Measurements from ENCODE around the gene NEGR1. TPM values are rescaled to one million over a fixed set of nuclear protein-coding genes. Genes with fewer than 3 reads are reported as not detected.

The NEGR1 gene
- total RNA-seq, 1 donor from 2014 or later = 0.58 TPM

DNA sequence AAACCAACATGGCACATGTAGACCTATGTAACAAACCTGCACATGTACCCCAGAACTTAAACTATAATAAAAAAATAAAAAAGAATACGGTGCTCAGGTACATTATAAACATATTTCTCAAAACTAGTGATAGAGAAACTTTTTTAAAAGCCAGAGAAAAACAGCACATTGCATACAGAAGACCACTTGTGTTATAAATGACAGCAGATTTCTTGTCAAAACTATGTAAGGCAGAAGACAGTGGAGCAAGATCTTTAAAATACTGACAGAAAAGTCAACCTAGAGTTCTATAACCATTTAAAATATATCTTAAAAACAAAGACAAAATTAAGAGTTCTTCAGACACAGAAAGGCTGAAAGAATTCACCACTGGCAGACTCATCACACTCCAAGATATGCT is 144.7 kb downstream of the NEGR1 start:
- no peak for DNase-seq (ENCODE audit: low read depth, low spot score)
- no peaks in the 10 kb centered on the region for H3K27me3 Mint-ChIP-seq (ENCODE audit: low read depth)
- peaks cover 3% of the 10 kb centered on the region for H3K36me3 Mint-ChIP-seq (ENCODE audit: low read depth)
- no peak overlapping the region for H3K27ac Mint-ChIP-seq (ENCODE audit: unreplicated experiment)
- peaks cover 8% of the 10 kb centered on the region for H3K9me3 Mint-ChIP-seq
- H3K4me1 Mint-ChIP-seq = peaks cover 8% of the 10 kb centered on the region
- TF ChIP-seq CTCF (conservative IDR thresholded peaks at IDR 0.05) = no peak
- H3K4me3 Mint-ChIP-seq = no peak overlapping the region

- DNase-seq (ENCODE audit: low read depth, low spot score) = no peak
- Mint-ChIP-seq H3K9me3 (no peaks in the 10 kb centered on the region), H3K4me1 (no peaks in the 10 kb centered on the region), H3K27ac (ENCODE audit: unreplicated experiment) (no peak overlapping the region), H3K27me3 (ENCODE audit: low read depth) (no peaks in the 10 kb centered on the region), H3K36me3 (ENCODE audit: low read depth) (no peaks in the 10 kb centered on the region), H3K4me3 (no peak overlapping the region)
- TF ChIP-seq CTCF (conservative IDR thresholded peaks at IDR 0.05) = no peak
These were observed 152.5 kb downstream of the NEGR1 start for GRCh38 chr1:72129869-72130268.

DNA sequence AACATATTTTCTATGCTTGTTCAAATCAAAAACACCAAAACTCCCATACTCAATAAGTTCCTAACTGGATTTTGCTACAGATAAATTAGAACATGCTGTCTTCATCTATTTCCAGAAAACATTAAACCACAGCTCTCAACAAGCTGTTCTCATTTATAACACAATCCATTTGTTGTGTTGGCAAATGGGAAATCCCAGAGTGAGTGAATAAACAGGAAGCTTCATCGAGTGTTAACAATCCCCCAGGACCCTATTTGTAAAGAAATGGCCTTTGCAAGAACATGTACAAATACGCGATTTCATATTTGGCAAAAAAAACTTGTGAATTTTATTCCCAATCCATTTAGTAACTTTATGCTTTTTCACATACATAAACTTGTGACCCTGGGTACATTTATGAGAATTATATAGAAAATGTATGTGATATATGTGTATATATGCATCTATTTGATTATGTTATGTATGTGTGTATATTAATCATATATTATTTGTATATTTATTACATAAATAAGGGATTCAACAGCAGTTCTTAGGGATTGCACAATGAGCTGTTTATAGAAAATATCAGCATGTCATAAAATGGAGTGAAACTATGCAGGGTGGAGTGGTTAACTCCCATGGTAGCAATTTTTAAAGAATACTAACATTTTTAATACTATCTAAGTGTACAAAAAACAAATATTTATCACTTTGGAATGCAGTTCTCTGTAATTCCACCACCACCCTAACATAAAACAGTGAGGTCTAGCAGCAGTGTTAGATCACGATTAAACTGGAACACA is 160.0 kb downstream of the NEGR1 start:
- no peak for DNase-seq (ENCODE audit: low read depth, low spot score)
- Mint-ChIP-seq H3K36me3 (ENCODE audit: low read depth) (no peaks in the 10 kb centered on the region), H3K4me1 (peaks cover 3% of the 10 kb centered on the region), H3K27ac (ENCODE audit: unreplicated experiment) (no peak overlapping the region), H3K4me3 (no peak overlapping the region), H3K9me3 (no peaks in the 10 kb centered on the region), H3K27me3 (ENCODE audit: low read depth) (no peaks in the 10 kb centered on the region)
- no peak for TF ChIP-seq CTCF (conservative IDR thresholded peaks at IDR 0.05)

DNA sequence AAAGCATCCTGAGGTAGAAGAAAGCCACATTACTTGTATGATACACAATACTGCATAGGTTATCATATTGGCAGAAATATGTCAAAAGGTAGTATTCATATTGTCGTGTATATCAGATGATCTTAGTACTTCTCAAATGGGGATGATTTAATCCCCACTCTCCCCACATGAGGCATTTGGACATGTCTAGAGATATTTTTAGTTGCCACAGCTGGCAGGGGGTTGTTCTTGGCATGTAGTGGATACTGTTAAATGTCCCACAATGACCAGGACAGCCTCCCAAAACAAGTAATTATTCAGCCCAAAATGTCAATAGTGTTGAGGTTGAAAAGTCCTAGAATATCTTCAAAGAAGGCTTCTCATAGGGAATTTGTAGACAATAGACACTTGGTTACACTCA is 162.8 kb downstream of the NEGR1 start:
- no peaks in the 10 kb centered on the region for H3K9me3 Mint-ChIP-seq
- no peaks in the 10 kb centered on the region for H3K27me3 Mint-ChIP-seq (ENCODE audit: low read depth)
- TF ChIP-seq CTCF (conservative IDR thresholded peaks at IDR 0.05) = no peak

GRCh38 chr1:72117621-72118020 is 164.7 kb downstream of the NEGR1 start:
- no peak overlapping the region for H3K27ac Mint-ChIP-seq (ENCODE audit: unreplicated experiment)
- TF ChIP-seq CTCF (conservative IDR thresholded peaks at IDR 0.05) = no peak
- H3K27me3 Mint-ChIP-seq (ENCODE audit: low read depth) = no peaks in the 10 kb centered on the region
- DNase-seq (ENCODE audit: low read depth, low spot score) = no peak
- H3K36me3 Mint-ChIP-seq (ENCODE audit: low read depth) = no peaks in the 10 kb centered on the region
- no peaks in the 10 kb centered on the region for H3K9me3 Mint-ChIP-seq
- H3K4me3 Mint-ChIP-seq = no peak overlapping the region
- H3K4me1 Mint-ChIP-seq = peaks cover 3% of the 10 kb centered on the region

More for the DNA sequence above, 162.8 kb downstream of the NEGR1 start:
- H3K27ac Mint-ChIP-seq (ENCODE audit: unreplicated experiment) = no peak overlapping the region
- H3K4me1 Mint-ChIP-seq = peaks cover 3% of the 10 kb centered on the region
- no peaks in the 10 kb centered on the region for H3K36me3 Mint-ChIP-seq (ENCODE audit: low read depth)
- no peak for DNase-seq (ENCODE audit: low read depth, low spot score)
- no peak overlapping the region for H3K4me3 Mint-ChIP-seq
